Measurements from ENCODE around the gene RAPGEF1. TPM values are rescaled to one million over a fixed set of nuclear protein-coding genes. Genes with fewer than 3 reads are reported as not detected.

The RAPGEF1 gene
- total RNA-seq, 1 experiment from 2014 or later = 55.6 TPM

GRCh38 chr9:131697097-131697496 is 42.8 kb downstream of the RAPGEF1 start:
- Histone ChIP-seq H3K56ac (ENCODE audit: insufficient read length, low read depth, low read length) (no peak overlapping the region), H3K18ac (ENCODE audit: insufficient read length, low read depth, low read length) (no peak overlapping the region), H4K5ac (ENCODE audit: insufficient read length, low read depth, low read length) (no peak overlapping the region), H2BK12ac (ENCODE audit: insufficient read length, low read depth, low read length) (no peak overlapping the region), H3K4me2 (ENCODE audit: insufficient read depth, insufficient read length, low read length) (no peak overlapping the region), H4K91ac (ENCODE audit: insufficient read length, low read depth, low read length) (no peak overlapping the region), H4K20me1 (ENCODE audit: control insufficient read depth, insufficient read depth, insufficient read length) (no peaks in the 10 kb centered on the region), H2BK20ac (ENCODE audit: low read depth, low read length, poor library complexity, severe bottlenecking) (no peak overlapping the region), H3T11ph (ENCODE audit: low read length) (no peak overlapping the region), H3K79me2 (ENCODE audit: insufficient read depth, low read length) (peaks cover 23% of the 10 kb centered on the region; the same call in 1 of the 2 replicates), H3K14ac (ENCODE audit: insufficient read depth, low read length) (no peak overlapping the region), H3K27me3 (ENCODE audit: insufficient read depth, low read length) (no peaks in the 10 kb centered on the region), H3K4ac (ENCODE audit: low read depth, low read length) (no peak overlapping the region), H2BK15ac (ENCODE audit: low read depth, low read length) (no peak overlapping the region), H3K9me3 (ENCODE audit: control insufficient read depth, low read depth, low read length) (no peaks in the 10 kb centered on the region), H3K27ac (ENCODE audit: insufficient read length, low read depth, low read length) (no peak overlapping the region), H3K9ac (ENCODE audit: extremely low read depth, insufficient read length, low read length) (no peak overlapping the region), H2BK120ac (ENCODE audit: low read depth, low read length, poor library complexity, severe bottlenecking) (no peak overlapping the region), H2BK5ac (ENCODE audit: insufficient read length, low read length) (no peak overlapping the region), H3K23ac (ENCODE audit: insufficient read length, low read depth, low read length) (no peak overlapping the region), H3K79me1 (ENCODE audit: insufficient read depth, low read depth, low read length, poor library complexity, severe bottlenecking) (no peaks in the 10 kb centered on the region), H3K23me2 (ENCODE audit: insufficient read length, low read depth, low read length, poor library complexity, severe bottlenecking) (no peaks in the 10 kb centered on the region), H2AK5ac (ENCODE audit: insufficient read length, low read length) (no peak overlapping the region), H4K8ac (replicated peaks; ENCODE audit: insufficient read length, low read depth, low read length) (no peak overlapping the region), H3K4me1 (ENCODE audit: insufficient read depth, low read length) (peaks cover 24% of the 10 kb centered on the region), H2AFZ (ENCODE audit: low read length) (no peak overlapping the region)
- Mint-ChIP-seq H3K4me3 (no peak overlapping the region), H3K9me3 (no peaks in the 10 kb centered on the region), H3K27ac (peak overlapping the region in 1 of 3 experiments; percentile 38; a peak in 2 of 7 replicates), H3K36me3 (ENCODE audit: insufficient read depth in 1 of 3, low read depth in 3 of 3) (peaks cover 0 to 2% (median 0%) of the 10 kb centered on the region in 3 experiments; a peak in 3 of 7 replicates), H3K4me1 (peaks cover 78 to 88% of the 10 kb centered on the region in 2 experiments), H3K27me3 (ENCODE audit: low read depth) (no peaks in the 10 kb centered on the region)
- TF ChIP-seq CTCF (conservative IDR thresholded peaks at IDR 0.05) = peak; percentile 29; the same call in 1 of the 3 replicates
- no CpG with 5 or more reads among the region's 6 CpGs for WGBS (ENCODE audit: extremely low coverage, insufficient read length, low lambda C conversion rate)
- peak; percentile 72 for DNase-seq

All from H9 (cell line).